Femur (tissue), 1 donor: ENCODE results near the gene GRIA1.
"Not testable (repeated sequence)": the region's sequence is repeated elsewhere in the genome, so short reads cannot be mapped to it uniquely, and the experiment has no call there.

Experiments used
- DNase-seq: peaks from one replicate; pipeline ENCODE4 v3.0.0-alpha.2; 2017

GRIA1 gene

DNA sequence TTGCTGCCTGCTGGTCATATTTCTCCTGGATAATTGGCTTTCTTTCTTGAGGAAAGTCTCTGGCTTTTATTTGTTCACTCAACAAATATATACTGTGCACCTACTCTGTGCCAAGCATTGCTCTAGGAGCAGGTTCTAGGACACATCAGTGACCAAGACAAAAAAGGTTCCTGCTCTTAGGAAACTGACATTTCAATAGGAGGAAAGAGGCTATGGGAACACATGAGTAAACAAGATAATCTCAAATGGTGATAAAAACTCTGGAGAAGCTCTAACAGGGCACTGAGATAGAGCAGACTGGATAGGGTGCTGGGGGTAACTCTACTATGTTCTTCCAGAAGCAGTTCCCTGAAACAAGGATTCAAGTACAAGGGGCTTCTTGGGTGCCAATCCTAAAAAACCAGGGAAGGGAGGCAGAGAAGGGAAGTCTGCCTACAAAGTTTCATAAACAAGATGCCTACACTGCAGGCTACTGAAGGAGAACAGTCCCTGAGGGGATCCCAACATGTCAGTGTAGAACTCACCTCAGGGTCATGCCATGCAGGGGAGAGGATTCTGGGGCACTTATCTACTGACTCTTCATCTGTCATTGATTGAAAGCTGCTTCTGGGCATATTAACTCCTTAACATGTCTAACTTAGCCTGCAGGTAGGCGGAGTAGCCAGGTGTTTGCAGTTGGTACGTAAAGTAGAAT is 181.3 kb downstream of the GRIA1 start:
- no peak for DNase-seq

DNA sequence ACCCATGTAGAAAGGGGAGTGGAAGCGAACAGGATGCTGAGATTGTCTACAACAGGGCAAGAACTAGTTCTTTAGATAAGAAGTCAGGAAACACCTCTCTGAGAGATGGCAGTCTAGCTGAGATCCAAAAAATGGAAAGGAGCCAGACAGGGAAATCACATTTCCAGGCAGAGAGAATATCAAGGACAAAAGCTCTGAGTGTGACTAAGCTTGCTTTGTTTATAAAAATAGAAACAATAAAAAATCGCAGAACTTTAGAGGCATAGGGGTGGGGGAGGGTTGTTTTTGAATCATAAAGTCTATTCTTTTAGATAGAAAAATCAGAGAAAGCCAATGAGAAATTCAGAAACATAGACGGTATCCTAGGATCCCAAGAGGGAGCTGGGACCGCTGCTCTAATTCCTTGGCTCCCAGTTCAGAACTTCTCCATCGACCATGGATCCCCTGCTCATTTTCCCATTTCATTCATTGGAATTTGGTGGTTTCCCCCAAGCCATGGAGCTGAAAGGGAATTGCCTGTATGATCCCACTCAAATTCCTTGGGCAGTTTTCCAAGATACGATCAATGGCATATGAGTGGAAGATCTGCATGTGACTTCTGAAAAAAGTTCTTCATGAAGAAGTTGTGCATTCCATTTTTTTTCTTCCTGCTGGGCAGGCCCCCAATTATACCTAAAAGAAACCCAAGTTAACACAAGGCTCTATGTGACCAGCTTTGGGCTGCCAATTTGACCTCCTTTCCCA is 182.0 kb downstream of the GRIA1 start:
- DNase-seq, result no peak

DNA sequence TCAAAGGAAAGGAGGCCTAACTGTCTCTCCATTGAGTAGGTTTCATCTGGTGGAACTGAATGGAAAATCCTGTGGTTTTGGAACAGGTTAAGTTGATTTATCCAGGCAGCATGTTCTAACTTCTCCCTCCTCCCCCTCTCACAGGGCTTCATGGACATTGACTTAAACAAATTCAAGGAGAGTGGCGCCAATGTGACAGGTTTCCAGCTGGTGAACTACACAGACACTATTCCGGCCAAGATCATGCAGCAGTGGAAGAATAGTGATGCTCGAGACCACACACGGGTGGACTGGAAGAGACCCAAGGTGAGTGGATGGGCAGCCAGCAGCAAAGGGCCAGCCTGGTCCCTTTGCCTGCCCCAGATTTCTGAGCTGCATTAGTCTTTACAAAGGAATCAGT is 183.9 kb downstream of the GRIA1 start:
- peak; percentile 30 for DNase-seq

DNA sequence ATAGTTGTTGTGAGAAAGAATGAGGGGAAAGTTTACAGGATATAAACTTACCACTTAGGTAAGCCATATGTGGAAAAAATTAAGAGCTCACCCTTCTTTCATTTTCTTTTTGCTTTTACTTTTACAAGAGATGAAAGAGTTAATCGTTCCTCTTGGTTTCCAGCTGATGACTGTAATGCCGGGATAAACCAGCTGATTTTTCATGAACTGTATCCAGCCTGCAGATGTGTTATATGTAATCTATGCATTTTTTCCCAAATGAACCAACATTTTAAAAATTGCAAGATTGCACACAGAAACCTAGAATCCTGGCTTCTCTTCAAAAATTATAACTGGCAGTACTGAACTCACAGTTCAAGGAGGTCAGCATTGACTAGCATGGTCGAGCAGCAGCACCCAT is 185.9 kb downstream of the GRIA1 start:
- DNase-seq, result no peak

DNA sequence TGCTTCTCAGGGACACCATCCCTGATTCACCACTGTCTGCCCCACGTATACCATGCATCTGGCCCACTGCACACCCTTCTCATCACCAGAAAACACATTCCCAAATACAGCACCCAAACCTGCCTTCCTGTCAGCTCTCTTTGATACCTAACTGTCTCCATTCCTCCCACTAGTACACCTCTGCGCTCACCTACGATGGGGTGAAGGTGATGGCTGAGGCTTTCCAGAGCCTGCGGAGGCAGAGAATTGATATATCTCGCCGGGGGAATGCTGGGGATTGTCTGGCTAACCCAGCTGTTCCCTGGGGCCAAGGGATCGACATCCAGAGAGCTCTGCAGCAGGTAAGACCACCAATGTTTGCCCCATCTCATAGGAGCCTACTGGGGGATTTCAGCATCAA is 186.4 kb downstream of the GRIA1 start:
- no peak for DNase-seq

DNA sequence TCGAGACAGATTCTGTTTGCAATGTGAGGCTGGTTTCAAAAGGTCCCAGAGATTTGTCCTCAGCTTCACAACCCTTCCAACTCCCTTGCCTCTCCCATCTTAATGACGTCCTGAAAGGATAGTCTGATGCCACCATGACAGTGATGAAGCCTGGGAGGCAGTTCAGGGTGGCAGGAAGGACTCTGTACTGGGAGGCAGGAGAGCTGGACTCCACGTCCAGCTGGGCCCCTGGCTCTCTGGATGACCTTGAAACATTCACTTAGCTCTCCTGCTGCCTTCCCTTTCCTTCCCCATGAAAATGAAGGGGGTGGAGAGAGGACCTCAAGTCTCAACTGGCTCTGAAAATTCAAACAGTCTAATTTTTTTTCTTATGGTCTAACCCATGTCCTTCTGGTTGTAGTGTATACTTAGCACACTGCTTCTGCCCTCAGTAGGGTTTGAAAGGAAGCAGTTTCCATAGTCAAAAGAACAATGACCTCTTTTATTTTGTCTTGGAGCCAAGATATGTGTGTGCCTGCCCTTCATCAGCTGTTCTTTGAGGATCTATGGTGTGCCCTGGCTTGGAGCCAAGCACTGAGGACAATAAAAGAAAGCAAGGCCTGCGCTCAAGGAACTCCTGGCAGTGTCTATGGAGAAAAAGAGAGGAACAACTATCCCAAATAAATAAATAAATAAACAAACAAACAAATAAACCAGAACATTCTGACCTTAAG is 188.3 kb downstream of the GRIA1 start:
- no peak for DNase-seq

DNA sequence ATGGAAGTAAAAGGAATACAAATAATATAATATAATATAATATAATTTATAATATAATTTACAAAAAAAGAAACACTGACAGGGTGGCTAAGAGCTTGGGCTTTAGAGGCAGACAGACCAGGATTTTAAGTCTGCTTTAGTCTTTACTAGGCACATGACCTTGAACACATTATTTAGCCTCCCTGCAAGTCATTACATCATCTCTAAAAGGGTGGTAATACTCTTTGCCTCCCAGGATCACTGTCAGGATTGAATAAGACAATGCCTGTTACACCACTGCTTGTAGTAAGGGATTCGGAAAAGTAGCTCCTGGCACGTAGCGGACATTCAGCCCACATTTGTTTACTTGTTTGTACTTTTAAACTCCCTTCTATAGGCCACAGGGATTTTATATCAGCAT is 199.8 kb downstream of the GRIA1 start:
- DNase-seq, result no peak

DNA sequence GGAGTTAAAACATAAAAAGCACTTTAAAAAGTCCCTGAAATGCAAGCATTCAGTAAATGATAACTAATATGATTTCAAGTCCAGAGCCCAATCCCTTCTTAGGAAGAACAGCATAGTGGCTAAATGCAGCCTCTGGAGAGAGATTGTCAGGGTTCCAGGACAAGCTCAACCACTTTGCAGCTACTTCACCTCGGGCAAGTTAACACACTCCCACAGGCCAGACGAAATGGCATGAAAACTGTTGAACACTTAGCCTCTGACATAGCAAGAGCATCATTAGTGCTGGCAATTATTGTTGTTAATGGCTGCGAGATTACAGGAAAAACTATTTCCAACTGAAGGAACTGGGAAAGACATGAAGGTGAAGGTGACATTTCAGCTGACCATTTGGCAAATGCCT is 205.8 kb downstream of the GRIA1 start:
- DNase-seq, result no peak

DNA sequence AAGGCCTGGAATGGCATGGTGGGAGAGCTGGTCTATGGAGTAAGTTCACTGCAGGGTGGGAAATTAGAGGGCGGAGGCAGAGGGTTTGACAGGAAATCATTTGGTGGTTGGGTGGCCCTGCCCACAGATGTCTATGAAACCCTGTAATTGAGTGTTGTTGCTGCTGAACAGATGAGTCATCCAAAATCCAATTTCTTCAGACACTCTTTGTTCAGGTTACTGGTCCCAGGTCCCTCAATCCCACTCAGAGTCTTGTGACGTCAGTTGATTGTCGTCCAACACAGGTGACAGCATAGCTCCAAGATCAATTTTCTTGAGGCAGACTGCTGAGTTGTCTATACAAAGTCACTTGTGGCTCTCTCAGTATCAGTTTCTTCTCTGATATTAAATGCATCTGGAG is 208.6 kb downstream of the GRIA1 start:
- peak; percentile 19 for DNase-seq

DNA sequence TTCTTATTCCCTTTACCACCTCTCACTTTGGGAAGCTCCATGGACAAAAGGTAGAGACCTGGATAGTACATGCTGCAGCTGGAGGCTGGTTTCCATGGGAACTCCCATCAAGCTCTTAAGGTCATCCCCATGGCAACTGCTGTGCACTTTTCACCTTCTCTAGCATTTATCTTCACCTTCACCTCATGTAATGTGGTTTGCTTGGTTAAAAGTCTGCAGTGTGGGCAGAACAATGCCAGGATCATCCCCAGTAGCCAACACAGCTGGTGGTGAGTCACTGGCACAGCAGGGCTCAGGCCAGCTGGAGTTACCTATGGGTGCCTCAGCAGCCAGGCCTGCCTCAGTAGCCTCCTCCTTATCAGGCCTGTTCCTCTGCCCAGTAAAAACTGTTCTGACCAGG is 210.5 kb downstream of the GRIA1 start:
- no peak for DNase-seq

DNA sequence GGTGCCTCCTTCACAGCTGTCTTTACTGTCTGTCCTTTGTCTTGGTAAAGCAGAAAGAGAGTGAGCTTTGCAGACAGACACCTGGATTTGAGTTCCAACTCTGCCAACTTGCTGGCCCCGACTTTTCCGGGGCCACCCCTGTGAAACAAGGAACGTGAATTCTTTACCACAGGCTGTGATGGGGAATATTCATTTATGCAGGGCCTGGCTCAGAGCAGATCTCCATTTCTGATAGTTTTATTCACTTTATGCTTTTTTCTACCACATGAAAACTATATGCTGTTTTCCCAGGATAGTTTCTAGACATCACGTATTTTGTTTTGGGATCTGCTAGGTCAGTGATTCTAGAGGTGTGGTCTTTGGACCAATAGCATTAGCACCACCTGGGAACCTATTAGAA is 211.8 kb downstream of the GRIA1 start:
- no peak for DNase-seq

DNA sequence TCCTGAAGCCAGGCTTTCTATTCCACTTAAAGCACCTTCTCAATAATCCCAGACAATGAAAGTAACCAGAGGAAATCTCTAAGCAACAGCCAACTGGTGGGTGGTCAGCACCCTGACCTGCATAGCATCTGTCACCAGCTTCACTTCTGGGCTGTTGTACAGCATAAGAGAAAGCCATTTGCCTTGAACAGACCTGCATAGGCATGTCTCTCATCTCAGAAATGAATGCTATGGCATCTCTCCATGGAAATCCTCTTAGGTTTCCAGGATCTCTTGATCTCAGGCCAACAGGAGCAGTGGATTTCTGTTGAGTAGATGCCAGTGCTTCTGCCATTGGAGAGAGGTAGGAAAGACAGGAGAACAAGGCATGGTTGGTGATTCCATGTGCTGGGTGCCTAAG is 213.6 kb downstream of the GRIA1 start:
- no peak for DNase-seq

DNA sequence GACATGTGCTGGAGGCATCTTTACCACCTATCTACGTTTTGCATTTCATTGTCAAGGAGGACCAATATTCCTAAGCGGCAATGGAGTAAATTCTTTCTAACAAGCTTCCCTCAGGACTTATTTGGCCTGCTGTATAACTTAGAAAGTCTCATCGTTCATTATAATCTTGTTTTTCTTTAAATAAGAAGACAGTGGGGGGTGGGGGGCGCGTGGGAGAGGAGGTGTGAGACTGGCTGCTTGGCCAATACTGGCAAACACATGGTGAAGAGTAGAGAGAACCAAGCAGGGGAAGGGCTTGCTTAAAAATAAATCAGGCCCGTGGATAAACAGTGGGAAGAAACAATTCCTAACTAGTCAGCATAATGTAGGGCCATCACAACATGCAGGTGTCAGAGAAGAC is 217.2 kb downstream of the GRIA1 start:
- DNase-seq, result no peak

DNA sequence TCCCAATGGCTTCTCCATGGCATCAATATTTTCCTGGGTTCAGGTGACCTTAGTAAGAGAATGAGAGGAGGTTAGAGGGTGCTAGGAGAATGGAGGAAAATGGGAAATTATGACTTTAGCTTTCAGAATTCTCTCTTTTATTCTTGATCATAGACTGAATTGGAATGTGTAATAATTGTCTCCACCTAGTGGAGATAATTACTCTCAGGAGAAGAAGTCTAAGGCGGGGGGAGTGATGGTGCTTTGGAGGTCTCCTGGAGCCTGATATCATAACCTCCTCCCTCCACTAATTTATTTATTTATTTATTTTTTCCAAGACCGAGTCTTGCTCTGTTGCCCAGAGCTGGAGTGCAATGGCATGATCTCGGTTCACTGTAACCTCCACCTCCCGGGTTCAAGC is 221.3 kb downstream of the GRIA1 start:
- DNase-seq, result no peak

DNA sequence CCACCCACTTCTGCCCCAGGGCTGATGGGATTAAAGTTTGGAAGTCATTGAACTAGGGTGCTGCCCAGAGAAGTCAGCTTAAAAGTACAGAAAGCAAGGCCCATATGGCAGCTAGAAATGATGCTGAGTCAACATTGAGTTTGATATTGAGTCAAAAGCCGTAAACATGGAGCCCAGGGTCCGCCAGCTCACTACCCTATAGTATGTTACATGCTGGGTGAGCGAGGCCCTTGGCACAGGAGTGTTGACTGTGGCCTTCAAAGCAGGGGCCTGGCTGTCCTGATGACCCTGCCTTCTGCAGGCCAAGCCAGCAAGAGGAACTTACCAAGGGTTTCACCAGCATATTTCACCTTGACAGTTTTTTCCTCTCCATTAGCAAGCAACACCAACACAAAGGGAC is 222.5 kb downstream of the GRIA1 start:
- DNase-seq, result no peak

DNA sequence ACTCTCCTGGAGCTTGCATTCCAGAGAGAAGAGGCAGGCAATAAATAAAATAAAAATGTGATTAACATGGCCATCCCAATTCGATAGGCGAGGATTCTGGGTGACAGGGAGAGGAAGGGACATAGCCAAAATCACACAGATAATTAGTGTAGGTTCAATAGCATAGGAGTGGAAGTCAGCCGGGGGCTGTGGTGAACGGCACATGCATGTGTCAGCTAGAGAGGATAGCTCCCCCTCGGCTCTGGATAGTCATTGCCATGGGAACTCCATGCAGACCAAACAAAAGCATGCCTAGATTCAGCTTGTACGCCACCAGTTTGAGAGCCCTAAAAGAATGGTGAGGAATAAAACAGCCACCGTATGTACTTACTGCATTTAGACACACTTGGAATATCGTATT is 223.5 kb downstream of the GRIA1 start:
- no peak for DNase-seq

DNA sequence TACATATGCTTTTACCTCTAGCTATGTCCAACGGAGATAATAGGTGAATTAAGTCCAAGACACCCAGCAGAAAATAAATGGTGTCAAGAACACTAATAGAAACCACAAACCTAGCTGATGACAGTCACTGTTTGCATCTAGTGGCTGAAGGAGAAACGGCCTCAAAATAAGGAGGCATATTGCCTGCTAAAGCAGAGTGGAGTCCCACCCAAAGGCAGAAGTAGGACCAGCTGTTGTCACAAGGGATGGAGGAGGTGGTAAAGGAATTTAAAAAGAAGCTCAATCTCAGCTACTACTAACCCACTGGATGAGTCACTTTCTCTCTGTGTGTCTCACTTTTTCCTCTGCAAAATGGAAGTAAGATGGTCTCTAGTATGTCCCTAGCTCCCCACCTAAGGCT is 224.3 kb downstream of the GRIA1 start:
- no peak for DNase-seq

DNA sequence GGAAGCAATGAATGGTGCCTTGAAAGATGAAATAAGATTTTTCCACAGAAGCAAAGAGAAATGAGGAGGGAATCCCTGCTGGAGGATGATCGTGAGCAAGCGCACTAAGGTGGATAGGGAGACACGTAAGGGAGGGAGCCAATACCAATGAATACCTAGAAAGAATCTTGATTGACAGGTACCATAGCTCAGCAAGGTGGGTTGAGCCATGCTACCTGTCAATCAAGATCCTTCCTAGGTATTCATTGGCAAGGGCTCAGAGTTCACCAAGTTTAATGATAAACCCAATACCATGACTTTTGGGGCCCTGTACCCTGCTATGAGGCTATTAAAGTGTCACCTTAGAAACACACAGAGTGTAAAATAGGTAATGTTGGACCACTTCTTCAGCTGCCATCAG is 226.8 kb downstream of the GRIA1 start:
- no peak for DNase-seq

DNA sequence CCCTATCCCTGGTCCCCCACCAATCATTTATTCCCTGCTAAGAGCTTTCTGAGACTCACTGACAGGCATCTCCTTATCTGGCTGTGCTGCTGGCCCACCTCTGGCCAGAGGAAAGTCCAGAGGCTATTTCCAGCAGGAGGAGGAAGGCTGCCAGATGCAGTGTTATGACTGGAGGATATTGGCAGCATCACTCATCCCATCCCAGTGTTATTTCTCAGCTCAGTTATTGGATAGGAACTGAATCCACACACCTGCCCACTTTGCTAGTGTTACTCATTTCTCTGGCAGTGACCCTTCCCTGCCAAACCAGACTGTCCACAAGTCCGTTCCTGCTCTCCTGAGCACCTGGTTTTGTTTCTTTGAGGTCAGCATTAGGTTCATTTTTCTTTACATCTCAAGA is 228.2 kb downstream of the GRIA1 start:
- no peak for DNase-seq

DNA sequence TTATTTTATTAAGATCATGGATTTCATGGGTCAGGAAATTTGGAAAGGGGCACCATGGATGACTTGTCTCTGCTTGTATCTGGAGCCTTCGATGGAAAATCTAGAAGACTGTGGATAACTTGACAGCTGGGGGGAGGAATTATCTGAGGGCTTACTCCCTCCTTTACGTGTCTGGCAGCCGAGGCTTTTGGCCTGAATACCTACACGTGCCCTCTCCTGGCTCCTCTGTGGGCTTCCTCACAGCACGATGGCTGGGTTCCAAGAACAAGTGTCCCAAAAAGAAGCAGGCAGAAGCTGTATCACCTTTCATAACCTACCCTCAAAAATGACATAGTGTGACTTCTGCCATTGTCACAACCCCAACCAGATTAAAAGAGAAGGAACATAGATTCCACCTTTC is 228.9 kb downstream of the GRIA1 start:
- no peak for DNase-seq

DNA sequence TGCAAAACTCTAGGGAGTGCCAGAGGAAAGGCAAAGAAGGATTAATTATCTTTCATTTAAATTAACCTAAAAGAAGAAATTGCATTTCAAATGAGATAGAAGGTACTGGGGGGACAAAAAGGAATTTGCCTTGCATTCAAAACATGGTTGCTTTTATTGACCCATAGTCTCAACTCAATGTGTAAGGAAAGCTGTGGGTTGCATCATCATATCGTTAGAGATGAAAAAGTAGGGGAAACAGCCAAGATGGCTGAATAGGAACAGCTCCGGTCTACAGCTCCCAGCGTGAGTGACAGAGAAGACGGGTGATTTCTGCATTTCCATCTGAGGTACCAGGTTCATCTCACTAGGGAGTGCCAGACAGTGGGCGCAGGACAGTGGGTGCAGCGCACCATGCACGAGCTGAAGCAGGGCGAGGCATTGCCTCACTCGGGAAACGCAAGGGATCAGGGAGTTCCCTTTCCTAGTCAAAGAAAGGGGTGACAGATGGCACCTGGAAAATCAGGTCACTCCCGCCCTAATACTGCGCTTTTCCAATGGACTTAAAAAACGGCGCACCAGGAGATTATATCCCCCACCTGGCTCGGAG is 232.6 kb downstream of the GRIA1 start:
- not testable (repeated sequence) for DNase-seq

DNA sequence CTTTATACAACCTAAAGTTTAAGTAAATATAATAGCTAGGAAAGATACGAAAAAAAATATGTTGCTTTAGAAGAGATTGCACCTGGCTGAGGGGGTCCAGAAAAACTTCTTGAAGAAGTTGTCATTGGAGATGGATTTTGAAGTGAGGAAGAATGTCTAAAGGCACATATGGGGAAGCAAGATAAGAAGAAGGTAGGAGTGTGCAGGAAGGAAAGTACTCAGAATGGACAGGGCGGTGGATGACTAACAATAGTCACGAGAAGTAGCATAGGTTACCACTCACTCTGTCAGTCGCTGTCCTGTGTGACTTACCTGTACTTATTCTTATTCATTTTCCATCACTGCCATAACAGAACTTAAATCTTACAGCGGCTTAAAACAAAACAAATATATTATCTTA is 251.6 kb downstream of the GRIA1 start:
- DNase-seq, result no peak

DNA sequence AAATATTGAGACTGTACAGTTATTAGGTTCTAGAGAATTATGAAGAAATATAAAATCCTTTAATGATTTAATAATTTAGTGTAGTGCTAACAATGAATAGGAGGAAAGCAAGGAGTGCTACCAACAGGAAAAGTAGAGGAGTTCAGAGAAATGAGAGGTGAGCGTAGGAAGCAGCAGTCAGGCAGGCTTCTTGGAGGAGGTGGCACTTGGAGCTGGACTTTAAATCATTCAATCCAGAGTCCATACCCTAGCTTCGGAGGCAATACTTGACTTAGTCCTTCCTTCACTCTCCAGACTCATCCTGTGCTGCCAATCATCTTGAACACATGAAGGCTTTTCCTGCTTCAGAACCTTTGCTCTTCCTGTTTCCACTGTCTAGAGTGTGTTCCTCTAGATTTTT is 254.3 kb downstream of the GRIA1 start:
- DNase-seq, result no peak
